Panc1 (cell line): Measurements from ENCODE around the gene OOSP4A. TPM values are rescaled to one million over a fixed set of nuclear protein-coding genes. Genes with fewer than 3 reads are reported as not detected.

ENCODE experiments used
- ATAC-seq: fragments of 200-7000 bp; cut with Tn5 transposase; 2 replicates; pipeline ENCODE4 v1.9.1; 2020; ENCODE audit warnings: mild to moderate bottlenecking, moderate library complexity
- BruUV-seq: library from RNA; stranded (reverse); fragments of 400-500 nt; replicated peaks from 2 replicates; lab custom pipeline; 2021; lab: Mats Ljungman, UMichigan
- CTCF ChIA-PET: fragments of 300-600 bp; sonication (Branson Sonifier 250); formaldehyde crosslinking; loops from one replicate; lab custom pipeline; 2022; ENCODE audit warnings: antibody characterized with exemption; lab: Charles Lee
- POLR2A ChIA-PET: fragments of 300-600 bp; sonication (Branson Sonifier 250); formaldehyde crosslinking; loops from one replicate; lab custom pipeline; 2022; ENCODE audit warnings: antibody characterized with exemption; lab: Charles Lee
- DNase-seq: peaks from one replicate; pipeline ENCODE4 v3.0.0-alpha.2; 2010; ENCODE audit warnings: low read depth, low spot score
- H3K27ac ChIP-seq: 2 replicates; pipeline ENCODE4 v1.5.1; 2011; ENCODE audit warnings: mild to moderate bottlenecking, low read length, inconsistent platforms
- H3K27me3 ChIP-seq: fragments of 200-500 bp; sonication (Bioruptor generic); 2 replicates; pipeline ENCODE4 v1.6.0; 2014; ENCODE audit warnings: low read length, inconsistent platforms; ENCODE audit not compliant: control insufficient read depth, insufficient read depth
- H3K36me3 ChIP-seq: fragments of 200-500 bp; sonication (Bioruptor generic); 2 replicates; pipeline ENCODE4 v1.5.1; 2014; ENCODE audit warnings: inconsistent platforms, mild to moderate bottlenecking, low read length, moderate library complexity; ENCODE audit not compliant: control insufficient read depth, insufficient read depth
- H3K4me1 ChIP-seq: 2 replicates; pipeline ENCODE4 v1.5.1; 2011; ENCODE audit warnings: inconsistent platforms, mild to moderate bottlenecking, low read length, moderate library complexity; ENCODE audit not compliant: control insufficient read depth, insufficient read depth
- H3K4me3 ChIP-seq, 2 experiments: 2 replicates each; pipeline ENCODE4 v1.5.1; 2011 to 2012; ENCODE audit warnings: low read depth in 2 of 2, low read length in 2 of 2, mild to moderate bottlenecking in 2 of 2, inconsistent platforms in 1 of 2, moderate library complexity in 1 of 2
- H3K9me3 ChIP-seq: fragments of 200-500 bp; sonication (Bioruptor generic); 2 replicates; pipeline ENCODE4 v1.5.1; 2014; ENCODE audit warnings: low read depth, mild to moderate bottlenecking, inconsistent platforms, low read length, moderate library complexity; ENCODE audit not compliant: control insufficient read depth, insufficient read depth
- CTCF ChIP-seq: fragments of 450-650 bp; IDR thresholded peaks from 2 replicates; pipeline ENCODE4 v1.5.1; 2017; ENCODE audit warnings: mild to moderate bottlenecking
- POLR2AphosphoS5 ChIP-seq: IDR thresholded peaks from 2 replicates; pipeline ENCODE4 v1.6.1; 2012; ENCODE audit warnings: mild to moderate bottlenecking, low read depth, low read length, moderate library complexity
- SIN3A ChIP-seq: IDR thresholded peaks from 2 replicates; pipeline ENCODE4 v1.6.1; 2012; ENCODE audit warnings: low read depth, mild to moderate bottlenecking, low read length, moderate library complexity, borderline replicate concordance; ENCODE audit not compliant: insufficient read depth
- TCF7L2 ChIP-seq: IDR thresholded peaks from 2 replicates; pipeline ENCODE4 v1.6.1; 2011; ENCODE audit warnings: mild to moderate bottlenecking, low read depth, low read length, inconsistent platforms
- in situ Hi-C: cut with HindIII; loops from 2 replicates; pipeline ENCODE4 v1.10.0; 2016; ENCODE audit warnings: low sequenced_read_pairs, low pct_unique_long_range_greater_than_20kb
- intact Hi-C: fragments of 100-400 bp; cut with micrococcal nuclease; formaldehyde crosslinking; loops from one replicate; pipeline ENCODE4 v1.10.0; 2022; ENCODE audit not compliant: unreplicated experiment
- total RNA-seq: library from RNA; stranded (reverse); gene quantifications from one replicate; pipeline ENCODE4 v1.2.1, GENCODE V29; 2021; ENCODE audit not compliant: unreplicated experiment
- TF ChIP-seq, protein P1 (sequence below), 2 experiments: IDR thresholded peaks; 2 replicates each; pipeline ENCODE4 v1.6.1; 2011 to 2012; ENCODE audit warnings: low read depth in 2 of 2, control low read depth in 1 of 2, low read length in 1 of 2, mild to moderate bottlenecking in 1 of 2, moderate library complexity in 1 of 2; ENCODE audit not compliant: insufficient read depth in 1 of 2

OOSP4A gene
- total RNA-seq, 1 experiment from 2014 or later, result not detected

GRCh38 chr11:59939482-59939881, 24.4 kb upstream of the OOSP4A start:
- BruUV-seq, result no TSS peak
- Histone ChIP-seq H3K4me1 (no peaks in the 10 kb centered on the region), H3K4me3 (no peak overlapping the region), H3K9me3 (no peaks in the 10 kb centered on the region), H3K27me3 (no peaks in the 10 kb centered on the region), H3K27ac (no peak overlapping the region), H3K36me3 (no peaks in the 10 kb centered on the region)
- in situ Hi-C loops, result no loop called here
- POLR2A ChIA-PET, result no interaction called here
- intact Hi-C loops, result no loop called here
- TF ChIP-seq SIN3A (no peak), CTCF (no peak), TCF7L2 (no peak), POLR2AphosphoS5 (no peak)
- TF ChIP-seq, protein P1, sequence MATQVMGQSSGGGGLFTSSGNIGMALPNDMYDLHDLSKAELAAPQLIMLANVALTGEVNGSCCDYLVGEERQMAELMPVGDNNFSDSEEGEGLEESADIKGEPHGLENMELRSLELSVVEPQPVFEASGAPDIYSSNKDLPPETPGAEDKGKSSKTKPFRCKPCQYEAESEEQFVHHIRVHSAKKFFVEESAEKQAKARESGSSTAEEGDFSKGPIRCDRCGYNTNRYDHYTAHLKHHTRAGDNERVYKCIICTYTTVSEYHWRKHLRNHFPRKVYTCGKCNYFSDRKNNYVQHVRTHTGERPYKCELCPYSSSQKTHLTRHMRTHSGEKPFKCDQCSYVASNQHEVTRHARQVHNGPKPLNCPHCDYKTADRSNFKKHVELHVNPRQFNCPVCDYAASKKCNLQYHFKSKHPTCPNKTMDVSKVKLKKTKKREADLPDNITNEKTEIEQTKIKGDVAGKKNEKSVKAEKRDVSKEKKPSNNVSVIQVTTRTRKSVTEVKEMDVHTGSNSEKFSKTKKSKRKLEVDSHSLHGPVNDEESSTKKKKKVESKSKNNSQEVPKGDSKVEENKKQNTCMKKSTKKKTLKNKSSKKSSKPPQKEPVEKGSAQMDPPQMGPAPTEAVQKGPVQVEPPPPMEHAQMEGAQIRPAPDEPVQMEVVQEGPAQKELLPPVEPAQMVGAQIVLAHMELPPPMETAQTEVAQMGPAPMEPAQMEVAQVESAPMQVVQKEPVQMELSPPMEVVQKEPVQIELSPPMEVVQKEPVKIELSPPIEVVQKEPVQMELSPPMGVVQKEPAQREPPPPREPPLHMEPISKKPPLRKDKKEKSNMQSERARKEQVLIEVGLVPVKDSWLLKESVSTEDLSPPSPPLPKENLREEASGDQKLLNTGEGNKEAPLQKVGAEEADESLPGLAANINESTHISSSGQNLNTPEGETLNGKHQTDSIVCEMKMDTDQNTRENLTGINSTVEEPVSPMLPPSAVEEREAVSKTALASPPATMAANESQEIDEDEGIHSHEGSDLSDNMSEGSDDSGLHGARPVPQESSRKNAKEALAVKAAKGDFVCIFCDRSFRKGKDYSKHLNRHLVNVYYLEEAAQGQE (IDR thresholded peaks at IDR 0.05; ENCODE audit: insufficient read depth in 1 of 2, low read depth in 2 of 2, low read length in 1 of 2), result no peak
- ATAC-seq (no peak), DNase-seq (no peak)
- CTCF ChIA-PET, result no interaction called here

DNA sequence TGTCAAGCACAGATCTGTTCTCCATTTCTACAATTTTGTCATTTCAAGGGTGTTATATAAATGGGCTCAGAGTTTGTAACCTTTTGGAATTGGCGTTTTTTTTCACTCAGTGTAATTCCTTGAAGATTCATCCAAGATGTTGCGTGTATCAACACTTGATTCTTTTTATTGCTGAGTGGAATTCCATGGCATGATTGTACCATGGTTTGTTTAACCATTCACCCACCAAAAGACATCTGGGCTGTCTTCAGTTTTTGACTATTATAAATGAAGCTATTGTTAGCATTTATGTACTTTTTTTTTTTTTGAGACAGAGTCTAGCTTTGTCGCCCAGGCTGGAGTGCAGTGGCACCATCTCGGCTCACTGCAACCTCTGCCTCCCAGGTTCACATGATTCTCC, 22.7 kb upstream of the OOSP4A start:
- no peak overlapping the region for H3K27ac ChIP-seq
- H3K9me3 ChIP-seq, result no peaks in the 10 kb centered on the region
- ATAC-seq (no peak), DNase-seq (no peak)
- in situ Hi-C loops, result no loop called here
- H3K36me3 ChIP-seq, result no peaks in the 10 kb centered on the region
- TF ChIP-seq TCF7L2, result no peak
- TF ChIP-seq, protein P1 (IDR thresholded peaks at IDR 0.05; ENCODE audit: insufficient read depth in 1 of 2, low read depth in 2 of 2, low read length in 1 of 2), result no peak
- no peak for TF ChIP-seq CTCF
- TF ChIP-seq SIN3A, result no peak
- no peak for TF ChIP-seq POLR2AphosphoS5
- ChIA-PET POLR2A (no interaction called here), CTCF (interaction anchor here (0.7 kb wide), 1 partner anchor 22 kb away, joined by 4 read pairs; no protein-coding TSS in a partner anchor)
- no peaks in the 10 kb centered on the region for H3K27me3 ChIP-seq
- H3K4me3 ChIP-seq, result no peak overlapping the region
- no TSS peak for BruUV-seq
- intact Hi-C loops, result no loop called here
- H3K4me1 ChIP-seq, result no peaks in the 10 kb centered on the region
